Astrocyte of the hippocampus (primary cell): ENCODE measurements around the gene CFAP97D2.
A peak's percentile ranks its signal among the peaks of the same experiment; 100 is the strongest.
"Not testable (repeated sequence)": the region's sequence is repeated elsewhere in the genome, so short reads cannot be mapped to it uniquely, and the experiment has no call there.

Source experiments
- DNase-seq: peaks from one replicate; pipeline ENCODE4 v3.0.0; 2011; ENCODE audit warnings: low read depth, low spot score

Gene CFAP97D2

GRCh38 chr13:114234645-114235421 lies 55.8 kb downstream of the CFAP97D2 start, which contains the start of gene CDC16:
CDC16 (plus strand) TSS chr13:114234897; CDS start chr13:114235085, 188 bp downstream.
- peak; percentile 96 for DNase-seq

- DNase-seq: peak; percentile 22
These were observed 56.6 kb downstream of the CFAP97D2 start for GRCh38 chr13:114235697-114236096.

GRCh38 chr13:114236227-114236626 lies 57.2 kb downstream of the CFAP97D2 start:
- DNase-seq: no peak

DNA sequence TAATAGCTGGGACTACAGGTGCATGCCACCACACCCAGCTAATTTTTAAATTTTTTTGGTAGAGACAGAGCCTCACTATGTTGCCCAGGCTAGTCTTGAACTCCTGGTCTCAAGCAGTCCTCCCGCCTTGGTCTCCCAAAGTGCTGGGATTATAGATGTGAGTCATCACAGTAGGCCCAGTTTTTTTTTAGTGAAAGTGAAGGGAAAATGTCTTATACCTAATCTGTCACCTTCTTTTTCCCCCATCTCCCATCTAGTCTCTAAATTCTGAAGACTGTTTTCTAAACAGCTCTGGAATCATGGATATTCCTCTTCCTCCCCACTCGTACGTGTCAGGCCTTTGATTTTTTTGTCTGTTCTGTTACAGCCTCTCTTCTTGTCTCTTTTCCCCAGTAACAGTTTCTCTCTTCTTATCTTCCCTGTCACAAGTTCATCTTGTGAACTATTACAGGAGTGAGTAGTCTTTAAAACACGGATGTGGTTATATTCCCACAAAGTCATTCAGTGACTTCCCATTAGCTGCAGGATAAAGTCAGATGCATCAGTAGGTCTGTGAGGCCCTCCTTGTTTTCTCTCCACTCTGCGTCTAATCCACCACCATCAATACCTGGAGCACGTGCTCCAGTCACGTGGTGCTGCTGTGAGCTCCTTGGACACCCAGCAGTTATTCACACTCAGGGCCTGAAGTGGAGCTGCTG lies 58.5 kb downstream of the CFAP97D2 start:
- DNase-seq: no peak

DNA sequence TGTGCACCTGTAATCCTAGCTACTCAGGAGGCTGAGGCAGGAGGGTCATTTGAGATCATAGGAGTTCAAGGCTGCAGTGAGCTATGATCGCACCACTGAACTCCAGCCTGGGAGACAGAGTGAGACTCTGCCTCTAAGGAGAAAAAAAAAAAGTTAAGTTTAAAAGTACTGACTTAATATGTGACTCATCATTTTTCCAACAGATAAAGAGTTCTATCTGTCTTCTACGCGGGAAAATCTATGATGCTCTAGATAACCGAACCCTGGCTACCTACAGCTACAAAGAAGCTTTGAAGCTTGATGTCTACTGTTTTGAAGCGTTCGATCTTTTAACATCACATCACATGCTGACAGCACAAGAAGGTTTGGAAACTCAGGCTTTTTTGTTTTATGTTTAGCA lies 62.9 kb downstream of the CFAP97D2 start:
- no peak for DNase-seq

DNA sequence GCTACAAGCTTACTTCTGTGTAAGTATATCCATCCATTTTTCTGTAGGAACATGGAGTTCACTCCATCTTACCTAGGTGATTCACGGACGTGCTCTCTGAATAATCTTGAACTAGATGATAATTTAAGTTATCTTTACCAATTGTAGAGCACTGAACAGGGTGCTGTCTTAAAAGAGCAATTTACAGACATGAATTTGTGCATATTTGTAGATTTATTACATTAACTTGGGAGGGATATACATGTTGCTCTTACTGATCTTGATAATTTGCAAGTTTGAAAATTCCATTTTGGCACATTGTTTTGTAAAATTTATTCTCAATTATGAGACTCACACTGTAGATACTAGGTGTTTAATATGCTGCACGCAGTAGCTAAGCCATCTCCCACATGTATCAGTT lies 64.9 kb downstream of the CFAP97D2 start:
- DNase-seq: no peak

DNA sequence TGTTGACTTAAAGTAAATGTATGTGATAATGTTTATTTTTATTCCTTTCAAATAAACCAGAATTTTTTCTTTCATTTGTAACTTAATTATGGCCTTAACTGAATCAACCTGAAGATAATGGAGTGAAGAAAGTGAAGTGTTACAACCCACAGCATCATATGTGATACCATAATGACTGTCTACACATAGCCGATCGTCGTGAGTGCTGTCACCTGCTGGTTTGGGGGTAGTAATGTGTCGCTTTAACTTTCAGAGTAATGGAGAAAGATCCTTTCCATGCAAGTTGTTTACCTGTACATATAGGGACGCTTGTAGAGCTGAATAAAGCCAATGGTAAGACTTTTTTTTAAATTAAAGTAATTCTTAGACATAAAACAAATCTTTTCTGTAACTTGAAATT lies 65.6 kb downstream of the CFAP97D2 start:
- no peak for DNase-seq

DNA sequence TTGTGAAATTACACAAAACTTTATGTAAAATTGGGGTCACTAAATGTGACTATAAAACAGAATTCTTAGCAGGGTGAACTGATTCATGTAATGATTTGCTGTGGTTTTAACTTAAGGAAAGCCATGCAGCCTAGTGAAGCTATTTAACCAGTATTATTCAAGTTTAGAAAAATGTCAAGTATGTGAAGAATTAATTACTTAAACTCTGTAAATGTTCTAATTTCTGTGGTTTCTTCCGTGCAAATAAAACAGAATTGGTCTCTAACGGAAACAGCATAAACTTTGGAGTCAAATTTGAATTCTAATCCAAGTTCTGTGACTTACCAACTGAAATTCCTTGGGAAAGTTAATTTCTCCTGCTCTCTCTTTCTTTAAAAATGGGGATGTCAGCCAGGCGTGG lies 69.0 kb downstream of the CFAP97D2 start:
- DNase-seq: peak; percentile 75

- DNase-seq: no peak
These were observed 70.0 kb downstream of the CFAP97D2 start for GRCh38 chr13:114249077-114249476.

GRCh38 chr13:114251639-114252440 lies 72.8 kb downstream of the CFAP97D2 start:
- DNase-seq: not testable (repeated sequence)

DNA sequence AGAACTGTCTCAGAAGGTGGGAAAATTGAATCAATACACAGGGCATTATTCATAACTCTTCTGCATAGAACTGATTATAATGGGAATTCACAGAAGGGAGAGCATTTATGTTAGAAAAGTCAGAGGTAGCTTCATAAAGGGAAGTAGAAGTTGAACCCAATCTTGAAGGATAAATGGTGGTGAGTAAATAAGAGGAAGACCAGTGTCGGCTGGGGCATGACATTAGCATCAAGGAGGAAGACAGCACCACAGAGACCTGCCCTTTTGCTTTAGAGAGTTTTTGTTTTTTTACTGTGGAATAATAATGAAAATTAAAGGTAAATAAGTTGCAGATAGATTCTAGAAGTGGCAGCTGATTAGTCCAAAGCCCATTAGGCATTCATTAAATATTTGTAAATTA lies 77.5 kb downstream of the CFAP97D2 start:
- no peak for DNase-seq

GRCh38 chr13:114257014-114257413 lies 78.0 kb downstream of the CFAP97D2 start:
- no peak for DNase-seq

DNA sequence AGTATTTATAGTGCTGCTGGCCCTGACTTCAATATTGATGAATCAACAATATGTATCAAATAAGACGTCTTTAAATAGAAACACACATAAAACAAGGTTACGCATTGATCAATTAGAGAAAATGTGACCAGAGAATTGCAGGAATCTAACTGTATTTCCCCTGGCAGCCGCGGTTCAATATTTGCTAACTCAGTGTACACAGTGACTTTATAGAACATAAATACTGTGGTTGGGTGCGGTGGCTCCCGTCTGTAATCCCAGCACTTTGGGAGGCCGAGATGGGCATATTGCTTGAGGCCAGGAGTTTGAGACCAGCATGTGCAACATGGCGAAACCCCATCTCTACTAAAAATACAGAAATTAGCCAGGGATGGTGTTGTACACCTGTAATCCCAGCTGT lies 79.5 kb downstream of the CFAP97D2 start:
- DNase-seq: no peak

GRCh38 chr13:114259374-114259773 lies 80.3 kb downstream of the CFAP97D2 start:
- no peak for DNase-seq

DNA sequence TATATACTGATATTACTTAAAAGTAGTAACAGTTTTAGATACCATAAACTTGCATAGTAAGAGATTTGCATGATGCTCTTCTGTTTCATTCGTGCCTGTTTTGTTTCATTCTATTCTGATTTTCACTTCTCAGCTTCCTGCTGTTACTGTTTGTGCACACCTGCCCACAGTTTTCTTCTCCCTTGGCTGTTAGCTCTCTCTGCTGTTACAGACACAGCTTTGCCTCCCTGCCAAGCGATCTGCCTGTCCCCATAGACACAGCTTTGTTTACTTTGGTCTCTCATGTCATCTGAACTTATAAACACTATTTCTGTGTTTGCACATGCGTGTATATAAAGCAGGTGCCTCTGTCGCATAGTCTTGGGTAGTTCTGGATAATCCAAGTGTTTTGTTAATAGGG lies 80.9 kb downstream of the CFAP97D2 start:
- DNase-seq: no peak

- no peak for DNase-seq
These were observed 81.8 kb downstream of the CFAP97D2 start for GRCh38 chr13:114260814-114261213.

DNA sequence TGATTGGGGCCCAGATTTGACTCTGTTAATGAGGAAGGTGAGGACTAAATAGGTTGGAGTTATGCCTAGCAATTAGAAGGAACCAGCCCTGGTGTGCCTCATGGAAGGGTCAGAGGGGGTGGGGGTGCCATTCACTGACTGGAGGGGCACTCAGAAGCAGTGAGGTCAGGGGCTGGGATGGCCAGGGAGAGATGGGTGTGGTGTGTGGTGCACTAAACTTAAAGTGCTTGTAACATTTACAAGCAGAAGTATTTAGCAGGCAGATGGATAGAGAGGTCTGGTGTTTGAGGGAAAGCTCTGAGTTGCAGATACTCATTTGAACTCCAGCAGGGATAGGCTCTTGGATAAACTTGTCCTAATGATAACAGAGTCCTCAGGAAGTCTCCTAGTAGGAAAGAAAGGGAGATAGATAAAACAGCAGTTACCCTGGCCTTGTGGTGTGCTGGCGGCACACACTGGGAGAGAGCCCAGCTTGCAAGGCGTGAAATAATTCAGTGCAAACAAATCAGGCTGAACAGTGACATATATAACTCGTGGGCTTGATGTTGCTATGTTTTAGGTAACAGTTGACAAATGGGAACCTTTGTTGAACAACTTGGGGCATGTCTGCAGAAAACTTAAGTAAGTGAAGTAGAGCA lies 82.4 kb downstream of the CFAP97D2 start:
- no peak for DNase-seq

GRCh38 chr13:114263578-114263977 lies 84.5 kb downstream of the CFAP97D2 start:
- DNase-seq: peak; percentile 39

- not testable (repeated sequence) for DNase-seq
These were observed 85.3 kb downstream of the CFAP97D2 start for GRCh38 chr13:114264313-114264712.

- DNase-seq: peak; percentile 49
These were observed 86.0 kb downstream of the CFAP97D2 start for GRCh38 chr13:114264886-114265611.

GRCh38 chr13:114266241-114266640 lies 87.2 kb downstream of the CFAP97D2 start:
- no peak for DNase-seq
